NCI-H748 (cell line): Measurements from ENCODE around the gene BRS3.

Source experiments
- DNase-seq: peaks from one replicate; lab custom pipeline; 2025; ENCODE audit not compliant: unreplicated experiment; lab: John Stamatoyannopoulos, UW

The BRS3 gene

GRCh38 chrX:136493011-136493410 lies 5.3 kb downstream of the BRS3 start:
- no peak for DNase-seq

- no peak for DNase-seq
Observed at GRCh38 chrX:136495043-136495442, 7.3 kb downstream of the BRS3 start.

GRCh38 chrX:136496186-136496763 lies 8.5 kb downstream of the BRS3 start:
- no peak for DNase-seq

GRCh38 chrX:136496764-136497555 lies 9.2 kb downstream of the BRS3 start:
- peak; percentile 92 for DNase-seq

- DNase-seq, result peak; percentile 78
Observed at GRCh38 chrX:136497556-136498052, 9.9 kb downstream of the BRS3 start, which contains the start of gene HTATSF1. TSS of gene HTATSF1 (plus strand) at chrX:136497592. CDS start at chrX:136497685, 93 bp downstream.

GRCh38 chrX:136519069-136519468 lies 31.3 kb downstream of the BRS3 start:
- DNase-seq, result no peak

GRCh38 chrX:136523770-136524169 lies 36.0 kb downstream of the BRS3 start:
- no peak for DNase-seq

- DNase-seq, result no peak
Observed at GRCh38 chrX:136525738-136526606, 38.2 kb downstream of the BRS3 start.

GRCh38 chrX:136528645-136529315 lies 41.0 kb downstream of the BRS3 start:
- peak; percentile 33 for DNase-seq

- no peak for DNase-seq
Observed at GRCh38 chrX:136529795-136530194, 42.0 kb downstream of the BRS3 start.

GRCh38 chrX:136531951-136532350 lies 44.2 kb downstream of the BRS3 start, which contains the start of gene VGLL1:
TSS of gene VGLL1 (plus strand) at chrX:136532215. CDS start at chrX:136536021, 3,806 bp downstream.
- no peak for DNase-seq

- DNase-seq, result no peak
Observed at GRCh38 chrX:136534131-136534530, 46.4 kb downstream of the BRS3 start.

- no peak for DNase-seq
Observed at GRCh38 chrX:136538811-136539210, 51.1 kb downstream of the BRS3 start.

- no peak for DNase-seq
Observed at GRCh38 chrX:136540226-136540625, 52.5 kb downstream of the BRS3 start.

GRCh38 chrX:136541294-136541693 lies 53.5 kb downstream of the BRS3 start:
- no peak for DNase-seq

GRCh38 chrX:136542281-136542680 lies 54.5 kb downstream of the BRS3 start:
- no peak for DNase-seq
